Measurements from ENCODE around the gene PPP1R7.

The PPP1R7 gene

GRCh38 chr2:241199897-241200821, 49.9 kb downstream of the PPP1R7 start:
- no peak overlapping the region for H3K4me3 ChIP-seq (ENCODE audit: low read depth, low read length)
- no peak for TF ChIP-seq POLR2A (IDR thresholded peaks at IDR 0.05; ENCODE audit: extremely low read depth, insufficient read length)
- no peak for TF ChIP-seq CTCF (IDR thresholded peaks at IDR 0.05; ENCODE audit: low read depth, low read length)
- TF ChIP-seq MYC (IDR thresholded peaks at IDR 0.05; ENCODE audit: low read depth, low read length) = no peak
- TF ChIP-seq MAX (IDR thresholded peaks at IDR 0.05; ENCODE audit: low read depth, low read length) = no peak
- peak; percentile 53 for DNase-seq (ENCODE audit: low read depth)

- no peak for TF ChIP-seq POLR2A (IDR thresholded peaks at IDR 0.05; ENCODE audit: extremely low read depth, insufficient read length)
- no peak for TF ChIP-seq CTCF (IDR thresholded peaks at IDR 0.05; ENCODE audit: low read depth, low read length)
- no peak for TF ChIP-seq MYC (IDR thresholded peaks at IDR 0.05; ENCODE audit: low read depth, low read length)
- TF ChIP-seq MAX (IDR thresholded peaks at IDR 0.05; ENCODE audit: low read depth, low read length) = no peak
- peak; percentile 59 for DNase-seq (ENCODE audit: low read depth)
Measured at GRCh38 chr2:241200822-241201395, 50.6 kb downstream of the PPP1R7 start.

DNA sequence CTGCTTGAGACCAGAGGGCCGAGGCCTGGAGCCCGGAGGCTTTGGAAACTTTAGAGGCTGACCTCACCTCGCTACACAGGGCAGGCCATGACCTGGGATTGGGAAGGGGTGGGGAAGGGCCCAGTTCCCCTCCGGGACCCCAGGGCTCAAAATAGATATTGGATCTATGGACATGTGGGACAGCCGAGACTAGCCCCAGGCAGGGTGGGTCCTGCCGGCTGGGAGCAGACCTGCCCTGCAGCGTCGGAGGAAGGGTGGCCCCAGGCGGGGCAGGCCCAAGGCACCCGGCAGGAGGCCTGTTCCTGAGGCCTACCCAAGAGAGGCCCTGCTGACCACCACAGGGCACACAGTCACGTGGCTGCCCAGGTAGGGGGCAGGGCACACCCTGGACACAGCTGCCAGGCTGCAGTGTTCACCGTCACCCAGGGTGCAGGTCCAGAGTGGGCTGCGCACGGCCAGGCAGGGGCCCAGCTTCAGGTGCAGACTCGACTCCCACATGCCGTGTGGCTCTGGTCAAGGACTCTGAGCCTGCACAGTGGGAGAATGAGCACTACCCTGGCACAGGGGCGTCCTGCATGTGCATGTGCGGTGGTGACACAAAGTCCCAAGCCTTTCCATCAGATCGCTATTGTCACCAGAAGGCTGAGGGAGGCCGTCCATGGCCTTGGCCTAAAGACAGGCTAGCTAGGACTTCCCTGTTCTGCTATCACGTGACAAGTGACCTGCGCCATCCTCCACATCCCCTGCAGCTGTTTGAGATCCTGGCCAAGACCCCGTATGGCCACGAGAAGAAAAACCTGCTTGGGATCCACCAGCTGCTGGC, 51.4 kb downstream of the PPP1R7 start:
- no peak for TF ChIP-seq CTCF (IDR thresholded peaks at IDR 0.05; ENCODE audit: low read depth, low read length)
- H3K4me3 ChIP-seq (ENCODE audit: low read depth, low read length) = no peak overlapping the region
- DNase-seq (ENCODE audit: low read depth) = no peak

More at GRCh38 chr2:241200822-241201395, 50.6 kb downstream of the PPP1R7 start:
- no peak overlapping the region for H3K4me3 ChIP-seq (ENCODE audit: low read depth, low read length)

DNA sequence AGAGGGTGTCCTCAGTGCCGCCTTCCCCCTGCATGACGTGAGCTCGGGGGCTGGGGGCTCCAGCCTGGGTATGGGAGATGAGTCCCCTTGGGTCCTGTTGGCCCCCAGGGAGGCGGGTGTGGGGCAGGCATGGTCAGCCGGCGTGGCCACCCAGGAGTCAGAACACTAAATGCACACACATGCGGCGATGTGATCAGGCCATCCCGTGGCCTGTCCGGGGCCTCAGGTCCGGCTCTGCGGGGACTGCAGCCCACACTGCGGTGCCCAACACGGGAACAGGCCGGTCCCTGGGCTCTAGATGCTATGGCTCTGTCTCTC, 52.0 kb downstream of the PPP1R7 start:
- H3K4me3 ChIP-seq (ENCODE audit: low read depth, low read length) = no peak overlapping the region
- TF ChIP-seq POLR2A (IDR thresholded peaks at IDR 0.05; ENCODE audit: extremely low read depth, insufficient read length) (no peak), MYC (IDR thresholded peaks at IDR 0.05; ENCODE audit: low read depth, low read length) (no peak), MAX (IDR thresholded peaks at IDR 0.05; ENCODE audit: low read depth, low read length) (no peak), CTCF (IDR thresholded peaks at IDR 0.05; ENCODE audit: low read depth, low read length) (no peak)
- no peak for DNase-seq (ENCODE audit: low read depth)

GRCh38 chr2:241202681-241203080, 52.4 kb downstream of the PPP1R7 start:
- H3K4me3 ChIP-seq (ENCODE audit: low read depth, low read length) = no peak overlapping the region
- TF ChIP-seq POLR2A (IDR thresholded peaks at IDR 0.05; ENCODE audit: extremely low read depth, insufficient read length) (no peak), CTCF (IDR thresholded peaks at IDR 0.05; ENCODE audit: low read depth, low read length) (no peak), MYC (IDR thresholded peaks at IDR 0.05; ENCODE audit: low read depth, low read length) (no peak), MAX (IDR thresholded peaks at IDR 0.05; ENCODE audit: low read depth, low read length) (no peak)
- DNase-seq (ENCODE audit: low read depth) = no peak

Measured in NB4 (cell line).